Activated CD4-positive, alpha-beta T cell treated with anti-CD3 and anti-CD28 coated beads for 4 hours (primary cell): ENCODE results near the gene EPHA5.

ENCODE experiments used
- DNase-seq, 2 donors: peaks; one replicate each; pipeline ENCODE4 v3.0.0-alpha.2; 2020

The EPHA5 gene

DNA sequence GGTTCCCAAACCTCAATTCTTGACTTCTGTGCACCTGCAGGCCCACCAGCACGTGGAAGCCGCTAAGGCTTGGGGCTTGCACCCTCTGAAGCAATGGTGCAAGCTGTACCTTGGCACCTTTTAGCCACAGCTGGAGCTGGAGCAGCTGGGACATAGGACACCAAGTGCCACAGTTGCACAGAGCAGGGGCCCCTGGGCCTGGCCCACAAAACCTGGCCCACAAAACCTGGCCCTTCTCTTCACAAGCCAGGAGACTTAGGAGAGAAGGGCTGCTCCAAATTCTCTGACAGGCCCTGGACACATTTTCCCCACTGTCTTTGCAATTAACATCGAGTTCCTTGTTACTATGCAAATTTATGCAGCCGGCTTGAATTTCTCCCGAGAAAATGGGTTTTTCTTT lies 197.8 kb downstream of the EPHA5 start:
- DNase-seq = no peak

DNA sequence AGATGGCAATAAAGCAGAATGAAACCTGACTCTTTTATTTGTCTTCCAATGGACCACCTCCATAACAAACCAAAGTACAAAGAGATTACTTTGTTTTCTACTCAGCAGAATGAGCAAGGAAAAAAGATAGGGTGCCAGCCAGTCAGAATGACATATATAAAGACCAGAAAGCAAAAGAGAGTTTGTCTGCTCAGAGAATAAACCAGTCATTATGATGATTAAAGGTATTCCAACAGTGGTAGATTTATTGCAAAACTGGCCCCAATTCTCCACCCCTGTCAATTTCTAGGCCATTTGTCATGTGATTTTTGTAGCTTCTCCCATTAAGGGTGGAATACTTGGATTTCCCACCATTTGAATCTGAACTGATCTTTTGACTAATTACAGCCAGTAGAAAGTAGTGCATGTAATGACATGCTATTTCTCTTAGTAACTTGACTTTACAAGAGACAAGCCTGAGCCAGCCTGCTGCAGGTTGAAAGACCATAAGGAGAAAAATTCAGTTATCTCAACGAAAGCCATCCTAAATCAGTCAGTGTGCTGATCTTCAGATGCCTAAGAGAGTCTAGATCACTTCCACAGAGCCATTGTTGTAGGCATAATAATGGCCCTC lies 203.1 kb downstream of the EPHA5 start:
- DNase-seq = no peak

GRCh38 chr4:65461781-65462180 lies 208.5 kb downstream of the EPHA5 start:
- DNase-seq = no peak

- no peak for DNase-seq
Measured at GRCh38 chr4:65457011-65457410, 213.3 kb downstream of the EPHA5 start.

GRCh38 chr4:65456579-65456978 lies 213.7 kb downstream of the EPHA5 start:
- no peak for DNase-seq

DNA sequence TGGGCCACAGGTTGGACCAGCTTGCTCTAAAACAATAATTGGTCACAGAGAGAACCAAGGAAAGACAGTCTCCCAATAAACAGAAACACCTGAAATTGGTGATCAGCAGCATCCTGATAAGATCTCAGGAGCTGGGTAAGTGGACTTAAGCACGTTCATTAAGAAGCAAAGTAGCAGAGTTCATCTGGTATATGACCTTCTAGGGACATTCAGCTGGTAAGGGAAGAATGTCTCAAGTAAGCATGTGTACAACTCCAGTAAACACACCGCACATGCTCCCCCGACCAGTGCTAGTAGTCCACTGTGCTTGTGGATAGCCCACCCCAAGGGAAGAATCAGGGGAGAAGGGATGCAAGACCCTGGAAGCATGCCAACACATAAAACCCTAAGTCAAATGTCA lies 216.9 kb downstream of the EPHA5 start:
- no peak for DNase-seq

- DNase-seq = no peak
Measured at GRCh38 chr4:65450899-65451298, 219.4 kb downstream of the EPHA5 start.

DNA sequence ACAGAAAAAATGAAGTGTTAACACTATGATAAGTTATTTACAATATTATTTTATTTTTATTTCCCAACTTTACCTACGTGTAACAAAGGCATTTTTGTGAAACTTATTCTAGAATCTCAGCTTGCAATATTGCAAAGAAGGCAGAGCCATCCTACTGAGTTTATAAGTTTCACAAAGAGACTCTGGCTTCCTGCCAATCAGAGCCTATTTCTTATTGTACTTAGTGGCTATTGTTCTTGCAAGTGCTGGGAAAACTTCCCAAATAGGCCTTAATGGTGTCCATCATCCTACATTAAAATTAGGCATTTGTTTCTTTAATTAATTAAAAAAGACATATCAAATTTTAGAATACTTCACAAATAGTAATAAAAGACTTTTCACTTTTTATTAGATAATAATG lies 233.2 kb downstream of the EPHA5 start:
- DNase-seq = no peak

DNA sequence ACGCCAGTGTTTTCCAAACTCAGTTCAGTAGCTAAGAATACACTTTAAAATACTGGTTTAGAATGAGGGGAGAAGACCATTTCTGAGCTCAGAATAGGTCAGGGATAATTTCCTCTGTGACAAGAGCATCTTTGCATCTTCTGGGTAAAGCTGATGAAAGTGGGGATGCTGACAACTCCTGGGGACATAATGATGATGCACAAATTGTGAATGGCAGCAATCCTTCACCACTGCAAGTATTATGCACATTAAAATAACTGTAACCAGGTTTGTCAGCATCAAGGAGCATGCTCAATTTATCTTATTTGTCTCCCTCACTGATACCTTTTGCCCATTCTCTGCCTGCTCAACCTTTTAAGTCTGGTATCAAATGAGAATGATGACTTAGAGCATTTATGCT lies 248.2 kb downstream of the EPHA5 start:
- DNase-seq = no peak

DNA sequence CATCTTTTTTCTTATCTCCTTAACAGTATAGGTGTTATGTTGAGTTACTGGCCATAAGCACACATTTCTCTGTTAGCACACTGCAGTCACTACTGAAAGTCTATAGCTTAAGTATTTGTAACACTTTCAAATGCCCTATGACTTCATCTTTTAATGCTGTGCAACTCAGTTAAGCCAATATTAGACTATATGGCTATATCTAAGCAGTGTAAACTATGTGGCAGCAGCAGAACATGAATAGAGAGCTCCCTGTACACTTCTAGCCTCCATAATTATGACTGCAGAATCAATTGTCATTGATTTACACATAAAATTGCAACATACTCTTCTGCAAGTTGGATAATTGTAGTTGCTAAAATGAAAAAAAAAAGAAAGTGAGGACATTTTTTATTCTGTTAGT lies 250.3 kb downstream of the EPHA5 start:
- no peak for DNase-seq

DNA sequence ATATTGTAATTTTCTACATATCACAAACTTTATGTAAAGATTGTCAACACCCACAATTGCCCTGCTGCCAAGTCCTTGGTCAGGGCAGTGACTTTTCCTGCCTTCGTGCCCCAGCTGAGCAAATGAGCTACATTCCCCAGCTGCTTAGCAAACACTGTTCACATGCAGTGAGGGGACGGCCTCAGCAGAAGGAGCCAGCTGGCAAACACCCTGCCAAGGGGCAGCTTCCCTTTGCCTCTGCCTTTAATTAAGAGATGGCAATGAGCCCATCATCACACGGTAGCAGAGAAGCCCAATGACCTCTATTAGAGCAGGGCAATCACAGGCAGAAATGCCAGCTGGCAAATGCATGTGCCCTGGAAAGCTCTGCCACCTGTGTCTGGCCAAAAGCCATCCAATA lies 253.4 kb downstream of the EPHA5 start:
- DNase-seq = no peak

DNA sequence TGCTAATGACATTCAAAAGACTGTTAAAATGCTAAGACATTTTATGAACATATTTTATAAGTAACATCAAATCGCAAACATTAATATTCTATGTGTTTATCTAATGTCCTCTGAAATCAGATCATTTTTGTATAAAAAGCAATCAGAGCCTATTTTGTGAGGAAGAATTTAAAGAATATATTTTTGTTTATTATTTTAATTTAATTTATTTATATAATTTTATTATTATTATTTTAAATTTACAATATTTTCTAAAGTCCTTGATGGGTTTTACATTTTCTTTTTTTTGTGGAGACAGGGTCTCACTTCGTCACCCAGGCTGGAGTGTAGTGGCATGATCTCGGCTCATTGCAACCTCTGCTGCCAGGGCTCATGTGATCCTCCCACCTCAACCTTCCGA lies 262.8 kb downstream of the EPHA5 start:
- DNase-seq = no peak

- no peak for DNase-seq
Measured at GRCh38 chr4:65401083-65401482, 269.2 kb downstream of the EPHA5 start.

DNA sequence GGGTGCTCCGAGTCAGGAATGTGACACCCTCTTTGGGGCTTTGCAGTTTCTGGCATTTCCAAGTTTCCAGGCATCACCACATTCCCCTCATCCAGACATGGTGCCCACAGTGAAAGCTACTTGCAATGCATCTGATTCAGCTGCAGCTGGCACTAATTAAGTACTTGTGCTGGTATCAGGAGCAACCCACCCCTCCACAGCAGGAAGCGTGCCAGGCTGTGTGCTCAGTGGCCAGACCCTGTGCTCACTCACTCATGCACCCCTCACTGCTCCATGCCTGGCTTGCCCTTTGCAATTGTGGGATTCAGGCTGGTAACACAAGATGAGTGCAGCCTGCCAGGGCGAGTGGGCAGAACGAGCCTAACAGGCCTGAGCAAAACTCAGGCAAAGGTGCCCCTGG lies 271.2 kb downstream of the EPHA5 start:
- no peak for DNase-seq

GRCh38 chr4:65393078-65393477 lies 277.2 kb downstream of the EPHA5 start:
- no peak for DNase-seq

GRCh38 chr4:65392488-65392887 lies 277.8 kb downstream of the EPHA5 start:
- no peak for DNase-seq

- no peak for DNase-seq
Measured at GRCh38 chr4:65391814-65392213, 278.5 kb downstream of the EPHA5 start.

DNA sequence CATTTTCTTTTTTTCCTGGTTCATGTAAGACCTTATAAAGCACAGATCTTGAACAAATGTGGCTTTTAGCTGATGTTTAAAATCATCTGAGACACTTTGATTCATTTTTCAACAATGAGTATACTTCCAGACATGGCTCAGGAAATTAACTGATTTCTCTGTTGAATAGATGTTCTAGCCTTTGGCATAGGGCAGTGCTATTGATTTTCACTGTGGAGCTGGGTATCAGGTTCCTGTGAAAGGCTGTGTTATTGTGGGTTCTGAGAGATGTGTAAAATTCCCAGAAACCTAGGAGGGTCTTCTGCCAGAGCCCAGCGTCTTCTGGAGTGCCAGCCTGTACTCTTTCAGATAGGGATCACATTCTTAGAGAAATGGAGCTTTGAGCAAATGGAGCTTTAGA lies 278.9 kb downstream of the EPHA5 start:
- DNase-seq = no peak

- no peak for DNase-seq
Measured at GRCh38 chr4:65386927-65387326, 283.4 kb downstream of the EPHA5 start.

GRCh38 chr4:65383589-65384305 lies 286.5 kb downstream of the EPHA5 start:
- no peak for DNase-seq

DNA sequence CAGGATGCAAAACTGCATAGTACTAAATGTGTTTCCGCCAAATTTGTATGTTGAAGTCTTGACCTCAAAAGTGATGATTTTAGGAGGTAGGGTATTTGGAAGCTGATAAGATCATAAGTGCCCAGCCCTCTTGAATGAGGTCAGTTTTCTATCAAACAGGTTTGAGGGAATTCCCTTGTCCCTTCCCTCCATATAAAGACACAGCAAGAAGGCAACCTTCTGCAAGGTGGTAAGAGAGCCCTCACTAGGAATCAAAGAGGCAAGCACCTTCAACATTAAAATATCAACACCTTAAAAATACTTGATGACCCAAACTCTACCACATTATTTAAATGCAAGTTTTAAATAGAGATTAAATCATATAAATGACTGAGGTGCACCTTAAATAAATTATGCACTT lies 288.6 kb downstream of the EPHA5 start:
- DNase-seq = no peak

- DNase-seq = no peak
Measured at GRCh38 chr4:65370709-65371108, 299.6 kb downstream of the EPHA5 start.

- DNase-seq = no peak
Measured at GRCh38 chr4:65367306-65367705, 303.0 kb downstream of the EPHA5 start.

DNA sequence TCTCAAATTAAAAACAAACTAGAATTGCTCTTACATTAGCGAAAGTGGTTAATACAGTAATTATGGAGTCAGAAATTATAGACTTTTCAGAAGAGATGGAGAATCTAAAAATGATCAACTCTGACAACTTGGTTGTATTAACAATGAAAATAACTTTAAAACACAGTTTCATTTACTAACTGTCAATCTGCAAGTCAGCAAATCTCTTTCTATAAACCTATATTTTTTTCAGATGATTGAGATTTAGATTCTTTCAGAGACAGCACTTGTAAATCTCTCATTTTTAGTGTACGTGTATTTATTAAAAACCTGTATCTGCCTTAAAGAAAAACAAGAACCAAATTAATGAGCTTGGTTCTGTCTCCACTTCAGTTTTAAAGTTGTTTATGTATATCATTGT lies 311.4 kb downstream of the EPHA5 start:
- no peak for DNase-seq

- no peak for DNase-seq
Measured at GRCh38 chr4:65353098-65353497, 317.2 kb downstream of the EPHA5 start.
